Measurements from ENCODE around the gene LZTR1. TPM values are rescaled to one million over a fixed set of nuclear protein-coding genes. Genes with fewer than 3 reads are reported as not detected.
A peak's percentile ranks its signal among the peaks of the same experiment; 100 is the strongest.

LZTR1 gene
- total RNA-seq, 1 experiment from 2014 or later, result 35.3 TPM

GRCh38 chr22:20979940-20980453, 2.1 kb upstream of the LZTR1 start:
- DNase-seq (ENCODE audit: low read depth), result no peak

GRCh38 chr22:20980523-20980922, 1.6 kb upstream of the LZTR1 start:
- DNase-seq (ENCODE audit: low read depth), result no peak

DNA sequence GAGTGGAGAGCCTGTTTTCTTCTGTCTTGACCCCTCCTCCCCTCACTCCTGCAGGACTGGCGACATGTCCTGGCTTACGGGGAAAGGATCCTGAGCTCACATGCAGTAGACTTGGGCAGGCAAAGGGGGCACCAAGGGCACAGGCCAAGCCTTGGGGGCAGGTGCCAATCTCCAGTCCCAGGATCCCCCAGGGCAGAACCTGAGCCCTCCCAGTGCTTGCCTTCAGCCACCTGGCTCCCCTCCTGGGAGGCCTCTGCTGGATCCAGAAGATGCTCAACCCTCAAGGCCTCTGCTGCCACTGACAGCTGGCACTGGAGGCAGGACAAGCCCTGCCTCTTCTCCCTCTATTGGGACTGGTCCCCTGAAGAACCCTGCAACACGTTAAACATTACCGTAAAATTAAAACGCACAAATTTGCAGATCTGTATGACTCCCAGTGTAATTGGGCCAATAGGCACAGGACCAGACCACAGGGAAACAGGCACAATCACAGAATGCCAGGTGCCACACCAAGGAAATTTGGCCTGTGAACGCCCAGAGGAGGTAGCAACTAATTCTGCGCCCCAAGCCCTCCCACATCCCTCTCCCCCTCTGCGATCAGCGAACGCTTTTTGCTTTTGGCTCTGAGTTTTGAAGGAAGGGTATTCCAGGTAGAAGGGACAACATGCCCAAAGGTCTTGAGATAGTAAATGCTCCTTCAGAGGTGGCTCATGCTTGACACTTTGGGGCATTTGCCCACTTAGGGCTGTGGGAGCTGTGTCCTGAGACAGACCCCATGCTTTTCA, 967 bp upstream of the LZTR1 start:
- no peak for DNase-seq (ENCODE audit: low read depth)

DNA sequence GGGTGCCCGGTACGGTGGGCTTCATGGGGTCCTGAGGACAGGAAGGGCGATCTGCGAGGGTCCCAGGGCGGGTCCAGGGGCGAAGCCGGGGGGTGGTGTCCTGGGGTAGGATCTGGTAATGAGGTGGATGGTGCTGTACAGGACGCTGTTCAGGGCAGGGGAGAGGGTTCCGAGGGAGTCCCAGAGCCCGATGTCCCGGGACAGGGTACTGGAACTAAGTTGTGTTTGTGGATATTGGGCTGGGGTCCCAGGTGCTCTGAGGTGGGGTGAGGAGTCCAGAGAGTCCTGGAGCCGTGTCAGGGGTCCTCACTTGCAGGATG, 426 bp downstream of the LZTR1 start:
- no peak for DNase-seq (ENCODE audit: low read depth)

GRCh38 chr22:20983081-20983771, 1.1 kb downstream of the LZTR1 start:
- no peak for DNase-seq (ENCODE audit: low read depth)

GRCh38 chr22:20985720-20986119, 3.6 kb downstream of the LZTR1 start:
- DNase-seq (ENCODE audit: low read depth), result no peak

GRCh38 chr22:20986365-20986764, 4.3 kb downstream of the LZTR1 start:
- DNase-seq (ENCODE audit: low read depth), result no peak

- DNase-seq (ENCODE audit: low read depth), result no peak
These were observed 5.3 kb downstream of the LZTR1 start for GRCh38 chr22:20987375-20987774.

DNA sequence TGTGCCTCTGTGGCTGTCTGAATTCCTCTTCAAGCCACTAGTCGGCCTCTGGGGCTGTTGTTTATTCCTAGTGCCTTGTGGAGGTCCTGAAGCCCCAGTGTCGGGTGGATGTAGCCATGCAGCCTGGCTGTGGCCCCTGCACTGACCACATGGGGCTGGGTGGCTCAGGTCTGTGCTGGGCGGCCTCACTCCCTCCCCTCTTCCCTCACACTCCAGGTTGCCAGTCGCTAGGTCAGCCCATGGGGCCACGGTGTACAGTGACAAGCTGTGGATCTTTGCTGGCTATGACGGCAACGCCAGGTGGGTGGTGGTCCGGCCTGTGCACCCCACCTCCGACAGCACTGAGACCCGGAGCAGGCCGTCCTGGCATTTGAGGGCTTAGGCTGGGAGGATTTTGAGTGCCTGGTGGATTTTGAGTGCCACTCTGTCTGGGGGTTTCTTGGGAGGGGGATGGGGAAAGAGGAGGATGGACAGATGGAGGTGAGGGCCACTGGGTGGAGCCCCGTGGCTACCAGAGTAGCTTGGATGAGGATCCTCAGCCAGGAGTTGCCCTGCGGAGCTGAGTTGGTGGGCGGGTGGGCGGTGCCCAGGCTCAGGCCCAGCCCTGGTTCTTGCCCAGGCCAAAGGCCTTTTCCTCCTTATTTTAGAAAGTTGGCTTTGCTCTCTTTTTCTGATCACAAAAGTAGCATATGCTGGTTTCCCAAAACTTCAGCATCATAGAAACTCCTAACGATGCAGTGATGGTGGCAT, 6.7 kb downstream of the LZTR1 start:
- no peak for DNase-seq (ENCODE audit: low read depth)

DNA sequence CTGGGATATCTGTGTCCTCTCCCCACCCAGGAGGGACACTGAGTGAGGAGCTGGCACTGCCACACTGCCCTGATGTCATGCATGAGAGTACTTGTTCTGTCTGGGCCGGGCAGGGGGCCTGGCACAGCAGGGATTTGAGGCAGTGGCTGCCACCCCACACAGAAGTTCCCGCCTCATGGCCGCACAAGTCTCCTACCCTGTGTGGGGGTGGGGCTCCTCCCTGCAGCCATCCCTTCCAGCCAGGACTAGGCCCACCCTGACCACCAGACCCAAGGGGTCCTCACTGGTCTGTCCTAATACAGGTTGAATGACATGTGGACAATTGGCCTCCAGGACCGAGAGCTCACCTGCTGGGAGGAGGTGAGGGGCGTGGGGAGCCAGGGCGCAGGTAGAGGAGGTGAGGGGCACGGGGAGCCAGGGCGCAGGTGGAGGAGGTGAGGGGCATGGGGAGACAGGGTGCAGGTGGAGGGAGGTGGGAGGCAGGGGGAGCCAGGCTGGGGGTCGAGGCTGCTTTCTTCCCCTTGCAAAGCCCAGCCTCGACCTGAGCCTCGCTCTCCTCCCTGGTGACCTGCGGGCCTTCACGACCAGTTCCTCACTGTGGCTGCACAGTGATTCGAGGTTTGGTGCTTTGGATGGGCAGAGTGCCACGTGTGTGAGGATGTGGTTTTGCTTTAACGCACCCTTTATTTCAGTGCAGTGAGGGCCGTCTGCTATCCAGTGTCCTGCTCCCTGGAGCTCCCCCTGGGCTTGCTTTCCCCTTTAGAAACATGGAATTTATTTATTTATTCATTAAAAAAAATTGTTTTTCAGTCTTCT, 7.4 kb downstream of the LZTR1 start:
- DNase-seq (ENCODE audit: low read depth), result peak; percentile 45

GRCh38 chr22:20990184-20991180, 8.4 kb downstream of the LZTR1 start:
- no peak for DNase-seq (ENCODE audit: low read depth)

DNA sequence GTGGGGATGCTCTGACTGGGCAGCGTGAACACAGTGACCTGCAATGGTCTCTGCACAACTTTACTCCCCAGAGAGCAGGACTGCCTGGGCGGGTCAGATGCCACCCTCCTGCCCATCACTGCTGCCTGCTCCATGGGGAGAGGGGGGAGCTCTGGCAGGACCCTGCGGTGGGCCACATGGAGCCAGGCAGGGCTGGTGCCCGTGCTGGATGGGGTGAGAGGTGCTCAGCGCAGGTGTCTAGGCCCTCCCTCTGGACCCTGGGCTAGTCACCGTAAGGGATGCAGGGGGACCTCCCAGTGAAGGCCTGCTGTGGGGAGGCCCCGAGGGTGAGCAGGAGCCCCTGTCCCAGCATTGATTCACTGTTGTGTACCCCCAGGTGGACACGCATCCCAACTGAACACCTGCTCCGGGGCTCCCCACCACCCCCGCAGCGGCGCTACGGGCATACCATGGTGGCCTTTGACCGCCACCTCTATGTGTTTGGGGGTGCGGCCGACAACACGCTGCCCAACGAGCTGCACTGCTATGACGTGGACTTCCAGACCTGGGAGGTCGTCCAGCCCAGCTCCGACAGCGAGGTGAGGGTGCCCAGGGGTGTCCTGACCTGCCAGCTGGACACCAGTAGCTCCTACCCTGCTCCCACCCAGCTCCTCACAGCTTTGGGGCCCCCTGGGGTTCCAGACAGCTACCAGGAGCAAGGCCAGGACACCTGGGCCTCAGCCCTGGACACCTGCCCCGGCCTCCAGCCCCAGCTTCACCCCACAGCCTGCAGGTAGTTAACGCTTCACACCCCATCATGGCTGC, 9.4 kb downstream of the LZTR1 start:
- DNase-seq (ENCODE audit: low read depth), result no peak

- DNase-seq (ENCODE audit: low read depth), result no peak
These were observed 10.0 kb downstream of the LZTR1 start for GRCh38 chr22:20992056-20992442.

GRCh38 chr22:20992456-20993303, 10.6 kb downstream of the LZTR1 start:
- DNase-seq (ENCODE audit: low read depth), result no peak

- DNase-seq (ENCODE audit: low read depth), result no peak
These were observed 11.4 kb downstream of the LZTR1 start for GRCh38 chr22:20993304-20994127.

DNA sequence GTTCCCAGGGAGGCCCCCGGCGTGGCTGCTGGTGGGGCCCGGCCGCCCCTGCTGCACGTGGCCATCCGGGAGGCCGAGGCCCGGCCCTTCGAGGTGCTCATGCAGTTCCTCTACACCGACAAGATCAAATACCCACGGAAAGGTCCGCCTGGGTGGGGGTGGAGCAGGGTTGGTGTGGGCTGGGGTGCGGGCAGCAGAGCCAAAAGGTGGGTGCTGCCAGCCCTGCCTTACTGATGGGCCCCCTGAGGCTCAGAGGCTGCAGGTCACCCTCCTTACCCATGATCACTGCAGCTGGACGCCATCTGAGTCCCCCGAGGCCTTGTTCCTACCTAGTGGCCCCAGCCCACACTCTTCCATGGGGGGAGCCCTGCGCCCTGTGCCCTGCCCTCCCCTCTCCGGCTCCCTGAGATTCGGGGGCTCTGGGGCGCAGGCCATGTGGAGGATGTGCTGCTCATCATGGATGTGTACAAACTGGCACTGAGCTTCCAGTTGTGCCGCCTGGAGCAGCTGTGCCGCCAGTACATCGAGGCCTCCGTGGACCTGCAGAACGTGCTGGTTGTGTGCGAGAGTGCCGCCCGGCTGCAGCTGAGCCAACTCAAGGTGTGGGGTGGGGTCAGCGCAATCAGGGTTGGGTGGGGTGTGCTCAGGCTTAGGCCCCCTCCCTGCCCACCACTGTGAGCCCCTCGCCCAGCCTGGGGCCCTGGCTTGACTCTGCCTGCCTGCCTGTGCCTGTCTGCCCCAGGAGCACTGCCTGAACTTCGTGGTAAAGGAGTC, 12.2 kb downstream of the LZTR1 start:
- no peak for DNase-seq (ENCODE audit: low read depth)

DNA sequence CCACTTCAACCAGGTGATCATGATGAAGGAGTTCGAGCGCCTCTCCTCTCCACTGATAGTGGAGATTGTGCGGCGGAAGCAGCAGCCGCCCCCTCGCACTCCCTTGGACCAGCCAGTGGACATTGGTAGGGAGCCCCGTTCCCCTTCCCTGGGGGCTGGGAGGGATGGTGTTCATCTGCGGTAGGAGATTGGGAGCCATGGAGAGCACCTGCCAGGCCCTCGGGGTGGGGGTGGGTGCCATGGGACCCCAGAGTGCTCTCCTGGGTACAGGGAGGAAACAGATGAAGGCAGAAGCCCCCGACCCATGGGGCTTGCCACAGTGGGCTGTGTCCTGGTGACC, 12.8 kb downstream of the LZTR1 start:
- DNase-seq (ENCODE audit: low read depth), result no peak
